Stimulated activated naive B cell treated with anti-CD40 and anti-IgM and Interleukin-4, amounts not matched to agents 10 μg/mL and 1 μg/mL and 100 μg/mL, for 72 hours (primary cell): ENCODE results near the gene TXNDC11.

Experiments used
- ATAC-seq, 2 donors: fragments of 150-1000 bp; cut with Tn5 transposase; replicated peaks; 2 replicates each; pipeline ENCODE4 v1.10.0; 2021; ENCODE audit warnings: moderate library complexity in 1 of 2
- DNase-seq: peaks from one replicate; pipeline ENCODE4 v3.0.0; 2021
- H3K27ac Mint-ChIP-seq: one replicate; pipeline ENCODE4 v1.8.0; 2022; ENCODE audit warnings: mild to moderate bottlenecking, mixed read lengths
- H3K27me3 Mint-ChIP-seq, 2 donors: one replicate each; pipeline ENCODE4 v1.8.0; 2022; ENCODE audit warnings: mixed read lengths in 2 of 2
- H3K36me3 Mint-ChIP-seq, 2 donors: one replicate each; pipeline ENCODE4 v1.8.0; 2022; ENCODE audit warnings: mixed read lengths in 2 of 2, mild to moderate bottlenecking in 1 of 2
- H3K4me1 Mint-ChIP-seq, 2 donors: one replicate each; pipeline ENCODE4 v1.8.0; 2022; ENCODE audit warnings: mixed read lengths in 2 of 2, mild to moderate bottlenecking in 1 of 2
- H3K4me3 Mint-ChIP-seq, 2 donors: one replicate each; pipeline ENCODE4 v1.8.0; 2022; ENCODE audit warnings: mild to moderate bottlenecking in 2 of 2, mixed read lengths in 2 of 2, moderate library complexity in 1 of 2
- H3K9me3 Mint-ChIP-seq, 2 donors: one replicate each; pipeline ENCODE4 v1.8.0; 2022; ENCODE audit warnings: mixed read lengths in 2 of 2, mild to moderate bottlenecking in 1 of 2

The TXNDC11 gene

GRCh38 chr16:11639925-11640899 lies 102.4 kb downstream of the TXNDC11 start:
- Mint-ChIP-seq H3K36me3 (no peaks in the 10 kb centered on the region), H3K4me1 (peaks cover 8 to 20% of the 10 kb centered on the region in 2 donors), H3K4me3 (no peak overlapping the region), H3K27me3 (peaks cover 7 to 11% of the 10 kb centered on the region in 2 donors), H3K27ac (peak overlapping the region; percentile 25), H3K9me3 (no peaks in the 10 kb centered on the region)
- DNase-seq (no peak), ATAC-seq (no peak)

- peaks cover 13 to 26% of the 10 kb centered on the region in 2 donors for H3K4me1 Mint-ChIP-seq
- ATAC-seq: no peak
- H3K4me3 Mint-ChIP-seq: no peak overlapping the region
- H3K9me3 Mint-ChIP-seq: no peaks in the 10 kb centered on the region
- no peaks in the 10 kb centered on the region for H3K36me3 Mint-ChIP-seq
- H3K27me3 Mint-ChIP-seq: peaks cover 8 to 10% of the 10 kb centered on the region in 2 donors
- DNase-seq: no peak
- H3K27ac Mint-ChIP-seq: no peak overlapping the region
Observed at GRCh38 chr16:11639008-11639562, 103.6 kb downstream of the TXNDC11 start.

- peaks cover 7 to 8% of the 10 kb centered on the region in 2 donors for H3K27me3 Mint-ChIP-seq
- no peak for ATAC-seq
Observed at GRCh38 chr16:11638140-11638539, 104.5 kb downstream of the TXNDC11 start.

GRCh38 chr16:11637320-11637719 lies 105.3 kb downstream of the TXNDC11 start:
- no peak for DNase-seq

More at GRCh38 chr16:11638140-11638539, 104.5 kb downstream of the TXNDC11 start:
- DNase-seq: no peak
- Mint-ChIP-seq H3K4me3 (no peak overlapping the region), H3K9me3 (no peaks in the 10 kb centered on the region), H3K27ac (no peak overlapping the region), H3K36me3 (no peaks in the 10 kb centered on the region), H3K4me1 (peaks cover 15 to 27% of the 10 kb centered on the region in 2 donors)

GRCh38 chr16:11636172-11636721 lies 106.4 kb downstream of the TXNDC11 start:
- Mint-ChIP-seq H3K27me3 (peaks cover 7 to 8% of the 10 kb centered on the region in 2 donors), H3K27ac (no peak overlapping the region), H3K4me3 (no peak overlapping the region), H3K4me1 (peaks cover 13 to 16% of the 10 kb centered on the region in 2 donors), H3K9me3 (no peaks in the 10 kb centered on the region), H3K36me3 (no peaks in the 10 kb centered on the region)
- DNase-seq (no peak), ATAC-seq (peak in 1 of 2 donors; percentile 27)

More at GRCh38 chr16:11637320-11637719, 105.3 kb downstream of the TXNDC11 start:
- no peak overlapping the region for H3K4me3 Mint-ChIP-seq
- peak overlapping the region; percentile 20 for H3K27ac Mint-ChIP-seq
- no peaks in the 10 kb centered on the region for H3K36me3 Mint-ChIP-seq
- H3K4me1 Mint-ChIP-seq: peaks cover 13 to 21% of the 10 kb centered on the region in 2 donors
- peaks cover 7 to 8% of the 10 kb centered on the region in 2 donors for H3K27me3 Mint-ChIP-seq
- no peaks in the 10 kb centered on the region for H3K9me3 Mint-ChIP-seq
- ATAC-seq: no peak

- Mint-ChIP-seq H3K4me1 (peaks cover 9 to 11% of the 10 kb centered on the region in 2 donors), H3K9me3 (no peaks in the 10 kb centered on the region), H3K27ac (no peak overlapping the region), H3K4me3 (no peak overlapping the region), H3K27me3 (peaks cover 7 to 8% of the 10 kb centered on the region in 2 donors), H3K36me3 (no peaks in the 10 kb centered on the region)
- DNase-seq: no peak
- no peak for ATAC-seq
Observed at GRCh38 chr16:11635679-11636171, 106.9 kb downstream of the TXNDC11 start.

GRCh38 chr16:11635113-11635652 lies 107.5 kb downstream of the TXNDC11 start:
- H3K36me3 Mint-ChIP-seq: no peaks in the 10 kb centered on the region
- peaks cover 12 to 13% of the 10 kb centered on the region in 2 donors for H3K4me1 Mint-ChIP-seq
- no peak overlapping the region for H3K4me3 Mint-ChIP-seq
- DNase-seq (no peak), ATAC-seq (no peak)
- peaks cover 7 to 8% of the 10 kb centered on the region in 2 donors for H3K27me3 Mint-ChIP-seq
- H3K27ac Mint-ChIP-seq: no peak overlapping the region
- no peaks in the 10 kb centered on the region for H3K9me3 Mint-ChIP-seq

- Mint-ChIP-seq H3K4me3 (no peak overlapping the region), H3K27me3 (peaks cover 7 to 8% of the 10 kb centered on the region in 2 donors), H3K27ac (no peak overlapping the region), H3K36me3 (no peaks in the 10 kb centered on the region), H3K4me1 (peaks cover 17 to 22% of the 10 kb centered on the region in 2 donors), H3K9me3 (no peaks in the 10 kb centered on the region)
- no peak for ATAC-seq
- no peak for DNase-seq
Observed at GRCh38 chr16:11634312-11634711, 108.3 kb downstream of the TXNDC11 start.

GRCh38 chr16:11633113-11633512 lies 109.5 kb downstream of the TXNDC11 start:
- Mint-ChIP-seq H3K36me3 (no peaks in the 10 kb centered on the region), H3K9me3 (no peaks in the 10 kb centered on the region), H3K4me1 (peaks cover 20 to 34% of the 10 kb centered on the region in 2 donors), H3K27ac (no peak overlapping the region), H3K27me3 (peaks cover 0 to 8% of the 10 kb centered on the region in 2 donors), H3K4me3 (no peak overlapping the region)
- DNase-seq (no peak), ATAC-seq (no peak)

- Mint-ChIP-seq H3K9me3 (no peaks in the 10 kb centered on the region), H3K27ac (peak overlapping the region; percentile 56), H3K27me3 (peaks cover 0 to 8% of the 10 kb centered on the region in 2 donors), H3K36me3 (no peaks in the 10 kb centered on the region), H3K4me1 (peaks cover 23 to 37% of the 10 kb centered on the region in 2 donors), H3K4me3 (no peak overlapping the region)
- no peak for DNase-seq
- ATAC-seq: no peak
Observed at GRCh38 chr16:11632455-11632939, 110.2 kb downstream of the TXNDC11 start.

GRCh38 chr16:11631214-11631613 lies 111.4 kb downstream of the TXNDC11 start:
- Mint-ChIP-seq H3K4me1 (peaks cover 23 to 37% of the 10 kb centered on the region in 2 donors), H3K27me3 (peaks cover 0 to 8% of the 10 kb centered on the region in 2 donors), H3K36me3 (no peaks in the 10 kb centered on the region), H3K27ac (no peak overlapping the region), H3K4me3 (no peak overlapping the region), H3K9me3 (no peaks in the 10 kb centered on the region)
- DNase-seq: no peak
- no peak for ATAC-seq

GRCh38 chr16:11630768-11631056 lies 111.9 kb downstream of the TXNDC11 start:
- Mint-ChIP-seq H3K27ac (no peak overlapping the region), H3K27me3 (peaks cover 0 to 6% of the 10 kb centered on the region in 2 donors), H3K36me3 (no peaks in the 10 kb centered on the region), H3K4me3 (no peak overlapping the region), H3K9me3 (no peaks in the 10 kb centered on the region), H3K4me1 (peaks cover 23 to 38% of the 10 kb centered on the region in 2 donors)
- DNase-seq (no peak), ATAC-seq (no peak)

GRCh38 chr16:11630046-11630767 lies 112.5 kb downstream of the TXNDC11 start:
- Mint-ChIP-seq H3K36me3 (no peaks in the 10 kb centered on the region), H3K9me3 (no peaks in the 10 kb centered on the region), H3K4me3 (no peak overlapping the region), H3K27me3 (peaks cover 0 to under 1% of the 10 kb centered on the region in 2 donors), H3K27ac (no peak overlapping the region), H3K4me1 (peaks cover 28 to 43% of the 10 kb centered on the region in 2 donors)
- DNase-seq (no peak), ATAC-seq (no peak)
